NB4 (cell line): ENCODE measurements around the gene MAGI2.
A peak's percentile ranks its signal among the peaks of the same experiment; 100 is the strongest.

Experiments used
- DNase-seq: peaks from one replicate; pipeline ENCODE4 v3.0.0; 2010; ENCODE audit warnings: low read depth
- H3K4me3 ChIP-seq: one replicate; pipeline ENCODE4 v1.5.1; 2011; ENCODE audit warnings: mild to moderate bottlenecking, low read depth, low read length, moderate library complexity
- CTCF ChIP-seq: IDR thresholded peaks from one replicate; pipeline ENCODE4 v1.5.1; 2012; ENCODE audit warnings: low read depth, low read length
- MAX ChIP-seq: IDR thresholded peaks from 2 replicates; pipeline ENCODE4 v1.6.1; 2011; ENCODE audit warnings: low read depth, low read length
- MYC ChIP-seq: IDR thresholded peaks from 2 replicates; pipeline ENCODE4 v1.6.1; 2011; ENCODE audit warnings: low read depth, low read length
- POLR2A ChIP-seq: IDR thresholded peaks from 2 replicates; pipeline ENCODE4 v1.6.1; 2011; ENCODE audit warnings: mild to moderate bottlenecking; ENCODE audit not compliant: insufficient read length; ENCODE audit errors: extremely low read depth

Gene MAGI2

GRCh38 chr7:78779788-78780187, 673.7 kb downstream of the MAGI2 start:
- no peak for DNase-seq
- TF ChIP-seq CTCF (no peak), MYC (no peak), MAX (no peak), POLR2A (no peak)
- H3K4me3 ChIP-seq, result no peak overlapping the region

GRCh38 chr7:78777829-78778228, 675.6 kb downstream of the MAGI2 start:
- H3K4me3 ChIP-seq, result no peak overlapping the region
- no peak for TF ChIP-seq MYC
- no peak for TF ChIP-seq POLR2A
- no peak for TF ChIP-seq MAX
- TF ChIP-seq CTCF, result no peak
- no peak for DNase-seq

- H3K4me3 ChIP-seq, result no peak overlapping the region
- no peak for DNase-seq
- TF ChIP-seq MYC (no peak), CTCF (no peak), POLR2A (no peak), MAX (no peak)
Measured at GRCh38 chr7:78770422-78771410, 682.8 kb downstream of the MAGI2 start.

GRCh38 chr7:78769481-78770101, 683.9 kb downstream of the MAGI2 start:
- H3K4me3 ChIP-seq, result no peak overlapping the region
- TF ChIP-seq MAX (no peak), POLR2A (no peak), MYC (no peak), CTCF (no peak)
- DNase-seq, result peak; percentile 5

GRCh38 chr7:78768859-78769258, 684.6 kb downstream of the MAGI2 start:
- no peak for TF ChIP-seq POLR2A
- TF ChIP-seq CTCF, result no peak
- no peak for TF ChIP-seq MAX
- TF ChIP-seq MYC, result no peak
- no peak for DNase-seq
- no peak overlapping the region for H3K4me3 ChIP-seq
